ENCODE data around the gene FOXD3.

- TF ChIP-seq, protein P1, sequence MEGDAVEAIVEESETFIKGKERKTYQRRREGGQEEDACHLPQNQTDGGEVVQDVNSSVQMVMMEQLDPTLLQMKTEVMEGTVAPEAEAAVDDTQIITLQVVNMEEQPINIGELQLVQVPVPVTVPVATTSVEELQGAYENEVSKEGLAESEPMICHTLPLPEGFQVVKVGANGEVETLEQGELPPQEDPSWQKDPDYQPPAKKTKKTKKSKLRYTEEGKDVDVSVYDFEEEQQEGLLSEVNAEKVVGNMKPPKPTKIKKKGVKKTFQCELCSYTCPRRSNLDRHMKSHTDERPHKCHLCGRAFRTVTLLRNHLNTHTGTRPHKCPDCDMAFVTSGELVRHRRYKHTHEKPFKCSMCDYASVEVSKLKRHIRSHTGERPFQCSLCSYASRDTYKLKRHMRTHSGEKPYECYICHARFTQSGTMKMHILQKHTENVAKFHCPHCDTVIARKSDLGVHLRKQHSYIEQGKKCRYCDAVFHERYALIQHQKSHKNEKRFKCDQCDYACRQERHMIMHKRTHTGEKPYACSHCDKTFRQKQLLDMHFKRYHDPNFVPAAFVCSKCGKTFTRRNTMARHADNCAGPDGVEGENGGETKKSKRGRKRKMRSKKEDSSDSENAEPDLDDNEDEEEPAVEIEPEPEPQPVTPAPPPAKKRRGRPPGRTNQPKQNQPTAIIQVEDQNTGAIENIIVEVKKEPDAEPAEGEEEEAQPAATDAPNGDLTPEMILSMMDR (IDR thresholded peaks at IDR 0.05; ENCODE audit: low read depth, low read length, poor library complexity, severe bottlenecking) = no peak
- no peak for TF ChIP-seq EZH2phosphoT487 (IDR thresholded peaks at IDR 0.05; ENCODE audit: borderline replicate concordance, low read length)
These were observed 618 bp upstream of the FOXD3 start for GRCh38 chr1:63321785-63322113.

Data from DOHH2 (cell line).